Neuronal stem cell (in vitro differentiated cells): Measurements from ENCODE around the gene LRRC14B.
"Not testable (repeated sequence)": the region's sequence is repeated elsewhere in the genome, so short reads cannot be mapped to it uniquely, and the experiment has no call there.

Experiments used
- DNase-seq: peaks from one replicate; pipeline ENCODE4 v3.0.0-alpha.2; 2013; ENCODE audit warnings: low spot score
- H2AFZ ChIP-seq: one replicate; pipeline ENCODE4 v1.6.1; 2013; ENCODE audit warnings: mild to moderate bottlenecking, low read length, inconsistent platforms
- H2AK5ac ChIP-seq: 2 replicates; pipeline ENCODE4 v1.6.1; 2013; ENCODE audit warnings: low read depth, mild to moderate bottlenecking, inconsistent platforms, low read length, moderate library complexity, mixed read lengths
- H2BK120ac ChIP-seq: 2 replicates; pipeline ENCODE4 v1.6.1; 2013; ENCODE audit warnings: low read depth, mild to moderate bottlenecking, inconsistent platforms, low read length, moderate library complexity, mixed read lengths
- H2BK12ac ChIP-seq: one replicate; pipeline ENCODE4 v1.6.1; 2013; ENCODE audit warnings: low read length, inconsistent platforms
- H2BK15ac ChIP-seq: 2 replicates; pipeline ENCODE4 v1.6.1; 2013; ENCODE audit warnings: mild to moderate bottlenecking, low read length, inconsistent platforms, mixed read lengths
- H2BK5ac ChIP-seq: one replicate; pipeline ENCODE4 v1.6.1; 2013; ENCODE audit warnings: inconsistent platforms, mild to moderate bottlenecking, low read length, moderate library complexity
- H3K14ac ChIP-seq: one replicate; pipeline ENCODE4 v1.6.1; 2013; ENCODE audit warnings: low read length, inconsistent platforms
- H3K18ac ChIP-seq: 2 replicates; pipeline ENCODE4 v1.6.1; 2013; ENCODE audit warnings: low read length, inconsistent platforms
- H3K23ac ChIP-seq: 2 replicates; pipeline ENCODE4 v1.6.1; 2013; ENCODE audit warnings: low read depth, mild to moderate bottlenecking, mixed read lengths, low read length, inconsistent platforms; ENCODE audit not compliant: poor library complexity
- H3K27ac ChIP-seq: replicated peaks from 3 replicates; pipeline ENCODE4 v1.5.1; 2013; ENCODE audit warnings: low read length, inconsistent platforms
- H3K27me3 ChIP-seq, 3 experiments: 2 replicates each; pipeline ENCODE4 v1.6.1; 2013; ENCODE audit warnings: low read length in 3 of 3, mild to moderate bottlenecking in 2 of 3, inconsistent platforms in 1 of 3, low read depth in 1 of 3, mixed read lengths in 1 of 3, moderate library complexity in 1 of 3; ENCODE audit not compliant: control insufficient read depth in 3 of 3, insufficient read depth in 3 of 3
- H3K36me3 ChIP-seq, 2 donors: replicated peaks in 1 of 2; 2 replicates each; pipeline ENCODE4 v1.6.1; 2013; ENCODE audit warnings: low read length in 2 of 2; ENCODE audit not compliant: control insufficient read depth in 2 of 2, insufficient read depth in 2 of 2
- H3K4ac ChIP-seq: 2 replicates; pipeline ENCODE4 v1.6.1; 2013; ENCODE audit warnings: inconsistent platforms, mild to moderate bottlenecking, low read length, moderate library complexity
- H3K4me1 ChIP-seq, 2 donors: 1 replicate in 1 of 2; 2 replicates in 1 of 2; pipeline ENCODE4 v1.6.1; 2013; ENCODE audit warnings: low read length in 2 of 2, low read depth in 1 of 2; ENCODE audit not compliant: control insufficient read depth in 2 of 2, insufficient read depth in 1 of 2
- H3K4me2 ChIP-seq: one replicate; pipeline ENCODE4 v1.6.1; 2013; ENCODE audit warnings: mild to moderate bottlenecking, low read length, inconsistent platforms; ENCODE audit not compliant: insufficient read depth, poor library complexity, severe bottlenecking
- H3K4me3 ChIP-seq, 2 donors: 2 replicates each; pipeline ENCODE4 v1.5.1; 2013; ENCODE audit warnings: low read length in 2 of 2, mild to moderate bottlenecking in 2 of 2, inconsistent platforms in 1 of 2, moderate library complexity in 1 of 2
- H3K79me1 ChIP-seq: one replicate; pipeline ENCODE4 v1.6.1; 2013; ENCODE audit warnings: low read depth, mild to moderate bottlenecking, inconsistent platforms, low read length, moderate library complexity
- H3K9ac ChIP-seq: one replicate; pipeline ENCODE4 v1.6.1; 2013; ENCODE audit warnings: mild to moderate bottlenecking, low read depth, low read length, inconsistent platforms; ENCODE audit not compliant: poor library complexity
- H3K9me3 ChIP-seq, 2 donors: replicated peaks in 1 of 2; 2 replicates each; pipeline versions ENCODE3 to v1.6.1; 2013; ENCODE audit warnings: low read length in 2 of 2, mild to moderate bottlenecking in 2 of 2, inconsistent platforms in 1 of 2, low read depth in 1 of 2, mixed read lengths in 1 of 2, moderate library complexity in 1 of 2; ENCODE audit not compliant: control insufficient read depth in 2 of 2, insufficient read depth in 1 of 2
- H4K8ac ChIP-seq: one replicate; pipeline ENCODE4 v1.6.1; 2013; ENCODE audit warnings: low read depth, mild to moderate bottlenecking, inconsistent platforms, low read length, moderate library complexity
- H4K91ac ChIP-seq: one replicate; pipeline ENCODE4 v1.6.1; 2013; ENCODE audit warnings: low read length, low read depth, mild to moderate bottlenecking, inconsistent platforms; ENCODE audit not compliant: poor library complexity
- WGBS, 2 donors: extraction: QIAGEN DNeasy Blood & Tissue Kit; methylation state at CpG; one replicate each; pipeline ENCODE4 v1.1.7; 2013; ENCODE audit warnings: missing lambda C conversion rate in 2 of 2, mixed read lengths in 1 of 2; ENCODE audit not compliant: insufficient read length in 2 of 2, insufficient replicate concordance in 1 of 2; ENCODE audit errors: extremely low coverage in 2 of 2; 5-methylcytosine and 5-hydroxymethylcytosine counted together

Gene LRRC14B

GRCh38 chr5:208449-209114 is 17.3 kb downstream of the LRRC14B start:
- H2BK15ac ChIP-seq: no peak overlapping the region
- no peak overlapping the region for H3K18ac ChIP-seq
- H4K91ac ChIP-seq: no peak overlapping the region
- no peak overlapping the region for H3K4me2 ChIP-seq
- no peak overlapping the region for H3K23ac ChIP-seq
- H3K4ac ChIP-seq: no peak overlapping the region
- no peaks in the 10 kb centered on the region for H3K27me3 ChIP-seq
- DNase-seq: no peak
- no peak overlapping the region for H3K9ac ChIP-seq
- no peaks in the 10 kb centered on the region for H3K4me1 ChIP-seq
- no peak overlapping the region for H2BK12ac ChIP-seq
- no peak overlapping the region for H3K4me3 ChIP-seq
- no peak overlapping the region for H2BK120ac ChIP-seq
- H2BK5ac ChIP-seq: no peak overlapping the region
- no peak overlapping the region for H2AK5ac ChIP-seq
- WGBS, 2 donors: no CpG with 5 or more reads among the region's 15 CpGs
- no peak overlapping the region for H4K8ac ChIP-seq
- peak overlapping the region; percentile 8 for H3K14ac ChIP-seq
- H3K27ac ChIP-seq: no peak overlapping the region
- H3K79me1 ChIP-seq: peaks cover 10% of the 10 kb centered on the region
- H2AFZ ChIP-seq: no peak overlapping the region
- peaks cover 0 to 2% of the 10 kb centered on the region in 2 donors for H3K9me3 ChIP-seq
- H3K36me3 ChIP-seq: peaks cover 17 to 46% of the 10 kb centered on the region in 2 donors

DNA sequence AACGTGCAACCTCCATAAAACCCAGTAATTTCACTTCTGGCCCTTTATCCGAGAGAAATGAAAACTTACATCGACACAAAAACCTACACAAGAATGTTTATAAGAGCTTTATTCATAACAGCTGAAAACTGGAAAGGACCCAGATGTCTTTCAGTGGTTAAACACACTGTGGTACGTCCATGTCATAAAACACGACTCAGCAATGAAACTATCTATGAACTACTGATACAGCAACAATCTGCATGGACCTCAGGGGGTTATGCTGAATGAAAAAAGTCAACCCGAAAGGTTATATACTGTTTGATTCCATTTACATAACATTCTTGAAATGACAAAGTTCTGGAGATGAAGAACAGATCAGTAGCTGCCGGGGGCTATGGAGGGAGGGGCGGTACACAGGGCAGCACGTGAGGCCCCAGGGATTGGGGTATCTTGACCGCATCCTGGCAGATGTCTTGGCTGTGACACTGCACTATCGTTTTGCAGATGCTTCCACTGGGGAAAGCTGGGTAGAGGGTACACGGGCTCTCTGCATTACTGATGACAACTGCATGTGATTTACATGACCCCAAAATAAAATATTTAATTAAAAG is 22.6 kb downstream of the LRRC14B start:
- Histone ChIP-seq H2BK15ac (no peak overlapping the region), H3K36me3 (peaks cover 7 to 25% of the 10 kb centered on the region in 2 donors), H3K27me3 (no peaks in the 10 kb centered on the region), H2BK12ac (no peak overlapping the region), H3K14ac (no peak overlapping the region), H3K4ac (no peak overlapping the region), H2AFZ (no peak overlapping the region), H3K23ac (no peak overlapping the region), H3K9me3 (no peaks in the 10 kb centered on the region), H3K18ac (no peak overlapping the region), H3K9ac (no peak overlapping the region), H3K4me3 (no peak overlapping the region), H2BK120ac (no peak overlapping the region), H3K4me2 (no peak overlapping the region), H3K79me1 (peaks cover 5% of the 10 kb centered on the region), H4K8ac (no peak overlapping the region), H3K4me1 (no peaks in the 10 kb centered on the region), H2AK5ac (no peak overlapping the region), H4K91ac (no peak overlapping the region), H2BK5ac (no peak overlapping the region), H3K27ac (no peak overlapping the region)
- no peak for DNase-seq
- WGBS, 2 donors: no CpG with 5 or more reads among the region's 12 CpGs

GRCh38 chr5:215256-215655 is 24.0 kb downstream of the LRRC14B start:
- not testable (repeated sequence) for H2BK120ac ChIP-seq, DNase-seq, H3K4ac ChIP-seq, H3K27me3 ChIP-seq, H3K23ac ChIP-seq, H3K27ac ChIP-seq, H2BK15ac ChIP-seq, H3K4me1 ChIP-seq, H2AFZ ChIP-seq, H3K4me3 ChIP-seq, H2BK12ac ChIP-seq, H3K9ac ChIP-seq, H3K4me2 ChIP-seq, H4K91ac ChIP-seq, H3K14ac ChIP-seq, H4K8ac ChIP-seq, H3K79me1 ChIP-seq, H2BK5ac ChIP-seq, H2AK5ac ChIP-seq, H3K18ac ChIP-seq, H3K9me3 ChIP-seq
- no CpG with 5 or more reads among the region's 2 CpGs for WGBS, 2 donors
- H3K36me3 ChIP-seq: peaks cover 7 to 25% of the 10 kb centered on the region in 2 donors

GRCh38 chr5:216076-216475 is 24.8 kb downstream of the LRRC14B start:
- not testable (repeated sequence) for H3K4ac ChIP-seq, H3K9ac ChIP-seq, H2BK5ac ChIP-seq, H3K79me1 ChIP-seq, DNase-seq, H3K18ac ChIP-seq, H4K91ac ChIP-seq, H4K8ac ChIP-seq, H3K4me1 ChIP-seq, H2BK120ac ChIP-seq, H3K4me3 ChIP-seq, H3K23ac ChIP-seq, H2BK12ac ChIP-seq, H3K27ac ChIP-seq, H3K9me3 ChIP-seq, H2AFZ ChIP-seq, H3K14ac ChIP-seq, H2AK5ac ChIP-seq, H3K4me2 ChIP-seq, H3K27me3 ChIP-seq, H2BK15ac ChIP-seq
- WGBS, 2 donors: no CpG with 5 or more reads among the region's 10 CpGs
- peaks cover 7 to 25% of the 10 kb centered on the region in 2 donors for H3K36me3 ChIP-seq
